ENCODE results near the gene MGAT4A. TPM values are rescaled to one million over a fixed set of nuclear protein-coding genes. Genes with fewer than 3 reads are reported as not detected.

MGAT4A gene
- total RNA-seq, 4 donors from 2014 or later, result 20.4 to 59.6 (median 39.8) TPM

GRCh38 chr2:98634406-98635092 lies 96.4 kb downstream of the MGAT4A start:
- 75 to 77% methylated on average over 9 of the region's 9 CpGs for WGBS, 2 donors
- DNase-seq, result no peak
- no peaks in the 10 kb centered on the region for H3K4me1 ChIP-seq
- TF ChIP-seq CTCF (IDR thresholded peaks at IDR 0.05), result peak in 1 of 6 experiments; percentile 2
- no peak for TF ChIP-seq POLR2A (IDR thresholded peaks at IDR 0.05)
- H3K9me3 ChIP-seq, result no peaks in the 10 kb centered on the region
- H3K36me3 ChIP-seq, result peaks cover 0 to 3% of the 10 kb centered on the region in 2 donors
- H3K27ac ChIP-seq, result no peak overlapping the region
- intact Hi-C loops (cut with DNase I), result no loop called here
- H3K27me3 ChIP-seq, result no peaks in the 10 kb centered on the region
- no peak overlapping the region for H3K4me3 ChIP-seq (replicated peaks in 1 of 3)

GRCh38 chr2:98632351-98632750 lies 98.6 kb downstream of the MGAT4A start:
- Histone ChIP-seq H3K9me3 (no peaks in the 10 kb centered on the region), H3K36me3 (peaks cover 0 to 3% of the 10 kb centered on the region in 2 donors), H3K4me3 (replicated peaks in 1 of 3) (no peak overlapping the region), H3K27ac (no peak overlapping the region), H3K27me3 (no peaks in the 10 kb centered on the region), H3K4me1 (no peaks in the 10 kb centered on the region)
- no peak for DNase-seq
- TF ChIP-seq CTCF (IDR thresholded peaks at IDR 0.05), result no peak
- no peak for TF ChIP-seq POLR2A (IDR thresholded peaks at IDR 0.05)
- intact Hi-C loops (cut with DNase I), result no loop called here
- WGBS, 2 donors, result 89 to 90% methylated on average over 3 of the region's 3 CpGs

- peaks cover 6 to 8% of the 10 kb centered on the region in 2 donors for H3K36me3 ChIP-seq
- no peaks in the 10 kb centered on the region for H3K27me3 ChIP-seq
- TF ChIP-seq CTCF (IDR thresholded peaks at IDR 0.05) (no peak), POLR2A (IDR thresholded peaks at IDR 0.05) (no peak)
- no peak overlapping the region for H3K4me3 ChIP-seq (replicated peaks in 1 of 3)
- no peaks in the 10 kb centered on the region for H3K9me3 ChIP-seq
- peak; percentile 22 to 35 for DNase-seq
- no peak overlapping the region for H3K27ac ChIP-seq
- WGBS, 2 donors, result 61 to 69% methylated on average over 5 of the region's 5 CpGs
- intact Hi-C loops (cut with DNase I), result no loop called here
- no peaks in the 10 kb centered on the region for H3K4me1 ChIP-seq
Measured at GRCh38 chr2:98623657-98624056, 107.3 kb downstream of the MGAT4A start.

GRCh38 chr2:98617149-98617548 lies 113.8 kb downstream of the MGAT4A start:
- 55 to 60% methylated on average over 5 of the region's 5 CpGs for WGBS, 2 donors

More at GRCh38 chr2:98617149-98617548, 113.8 kb downstream of the MGAT4A start:
- H3K4me3 ChIP-seq (replicated peaks in 1 of 3), result no peak overlapping the region
- H3K9me3 ChIP-seq, result no peaks in the 10 kb centered on the region
- no peaks in the 10 kb centered on the region for H3K4me1 ChIP-seq
- H3K36me3 ChIP-seq, result peaks cover 19 to 53% of the 10 kb centered on the region in 2 donors
- no peak for TF ChIP-seq CTCF (IDR thresholded peaks at IDR 0.05)
- TF ChIP-seq POLR2A (IDR thresholded peaks at IDR 0.05), result no peak
- intact Hi-C loops (cut with DNase I), result no loop called here
- no peak for DNase-seq
- no peak overlapping the region for H3K27ac ChIP-seq
- no peaks in the 10 kb centered on the region for H3K27me3 ChIP-seq
